ENCODE measurements around the gene CYS1. TPM values are rescaled to one million over a fixed set of nuclear protein-coding genes. Genes with fewer than 3 reads are reported as not detected.
"Not testable (repeated sequence)": the region's sequence is repeated elsewhere in the genome, so short reads cannot be mapped to it uniquely, and the experiment has no call there.

CYS1 gene
- total RNA-seq, 2 donors from 2014 or later: 0.45 TPM; not detected in 1

- H3K4me1 Mint-ChIP-seq (ENCODE audit: low read depth in 2 of 2): peaks cover 35 to 44% of the 10 kb centered on the region in 2 donors
- peak overlapping the region in 1 of 2 donors; percentile 16 for H3K27ac Mint-ChIP-seq
- ATAC-seq (no peak), DNase-seq (ENCODE audit: low spot score) (no peak)
- no peaks in the 10 kb centered on the region for H3K27me3 Mint-ChIP-seq
- no peaks in the 10 kb centered on the region for H3K36me3 Mint-ChIP-seq
- no peak overlapping the region for H3K4me3 Mint-ChIP-seq
- H3K9me3 Mint-ChIP-seq: no peaks in the 10 kb centered on the region
Measured at GRCh38 chr2:10031886-10032745, 48.1 kb downstream of the CYS1 start.

GRCh38 chr2:10030798-10031197 is 49.4 kb downstream of the CYS1 start:
- peak overlapping the region in 1 of 2 donors; percentile 86 for H3K27ac Mint-ChIP-seq
- H3K9me3 Mint-ChIP-seq; H3K36me3 Mint-ChIP-seq; DNase-seq (ENCODE audit: low spot score); H3K4me3 Mint-ChIP-seq; H3K27me3 Mint-ChIP-seq; ATAC-seq: not testable (repeated sequence)
- peaks cover 32 to 37% of the 10 kb centered on the region in 2 donors for H3K4me1 Mint-ChIP-seq (ENCODE audit: low read depth in 2 of 2)

GRCh38 chr2:10030311-10030736 is 49.9 kb downstream of the CYS1 start:
- ATAC-seq: no peak
- Mint-ChIP-seq H3K4me3 (peak overlapping the region; percentile 86), H3K27ac (peak overlapping the region; percentile 86 to 89), H3K4me1 (ENCODE audit: low read depth in 2 of 2) (peaks cover 27 to 32% of the 10 kb centered on the region in 2 donors), H3K9me3 (no peaks in the 10 kb centered on the region), H3K36me3 (no peaks in the 10 kb centered on the region), H3K27me3 (no peaks in the 10 kb centered on the region)
- no peak for DNase-seq (ENCODE audit: low spot score)

- H3K4me1 Mint-ChIP-seq (ENCODE audit: low read depth in 2 of 2): peaks cover 22 to 29% of the 10 kb centered on the region in 2 donors
- no peaks in the 10 kb centered on the region for H3K9me3 Mint-ChIP-seq
- peak overlapping the region; percentile 86 to 89 for H3K27ac Mint-ChIP-seq
- no peaks in the 10 kb centered on the region for H3K27me3 Mint-ChIP-seq
- peak overlapping the region; percentile 86 for H3K4me3 Mint-ChIP-seq
- no peak for DNase-seq (ENCODE audit: low spot score)
- ATAC-seq: no peak
- H3K36me3 Mint-ChIP-seq: no peaks in the 10 kb centered on the region
Measured at GRCh38 chr2:10029875-10030223, 50.4 kb downstream of the CYS1 start.

- DNase-seq (ENCODE audit: low spot score): peak; percentile 82
- Mint-ChIP-seq H3K36me3 (no peaks in the 10 kb centered on the region), H3K27ac (peak overlapping the region; percentile 86 to 89), H3K9me3 (no peaks in the 10 kb centered on the region), H3K4me3 (peak overlapping the region; percentile 86), H3K27me3 (no peaks in the 10 kb centered on the region), H3K4me1 (ENCODE audit: low read depth in 2 of 2) (peaks cover 16 to 25% of the 10 kb centered on the region in 2 donors)
- ATAC-seq: peak; percentile 91 to 95
Measured at GRCh38 chr2:10028988-10029874, 51.0 kb downstream of the CYS1 start.

- Mint-ChIP-seq H3K27ac (peak overlapping the region; percentile 86 to 89), H3K9me3 (no peaks in the 10 kb centered on the region), H3K4me1 (ENCODE audit: low read depth in 2 of 2) (peaks cover 13 to 22% of the 10 kb centered on the region in 2 donors), H3K27me3 (no peaks in the 10 kb centered on the region), H3K4me3 (peak overlapping the region; percentile 86), H3K36me3 (no peaks in the 10 kb centered on the region)
- ATAC-seq (no peak), DNase-seq (ENCODE audit: low spot score) (no peak)
Measured at GRCh38 chr2:10028407-10028987, 51.7 kb downstream of the CYS1 start.

GRCh38 chr2:10027660-10028330 is 52.4 kb downstream of the CYS1 start:
- peaks cover 13 to 22% of the 10 kb centered on the region in 2 donors for H3K4me1 Mint-ChIP-seq (ENCODE audit: low read depth in 2 of 2)
- no peak overlapping the region for H3K27ac Mint-ChIP-seq
- H3K27me3 Mint-ChIP-seq: no peaks in the 10 kb centered on the region
- H3K4me3 Mint-ChIP-seq: no peak overlapping the region
- ATAC-seq (no peak), DNase-seq (ENCODE audit: low spot score) (no peak)
- no peaks in the 10 kb centered on the region for H3K9me3 Mint-ChIP-seq
- no peaks in the 10 kb centered on the region for H3K36me3 Mint-ChIP-seq

- DNase-seq (ENCODE audit: low spot score) (no peak), ATAC-seq (no peak)
- H3K9me3 Mint-ChIP-seq: no peaks in the 10 kb centered on the region
- no peak overlapping the region for H3K27ac Mint-ChIP-seq
- H3K27me3 Mint-ChIP-seq: no peaks in the 10 kb centered on the region
- H3K36me3 Mint-ChIP-seq: no peaks in the 10 kb centered on the region
- no peak overlapping the region for H3K4me3 Mint-ChIP-seq
- peaks cover 13 to 17% of the 10 kb centered on the region in 2 donors for H3K4me1 Mint-ChIP-seq (ENCODE audit: low read depth in 2 of 2)
Measured at GRCh38 chr2:10026940-10027569, 53.2 kb downstream of the CYS1 start.

- H3K4me3 Mint-ChIP-seq: no peak overlapping the region
- H3K36me3 Mint-ChIP-seq: no peaks in the 10 kb centered on the region
- no peaks in the 10 kb centered on the region for H3K4me1 Mint-ChIP-seq (ENCODE audit: low read depth in 2 of 2)
- H3K27me3 Mint-ChIP-seq: peaks cover 0 to 4% of the 10 kb centered on the region in 2 donors
- DNase-seq (ENCODE audit: low spot score): no peak
- ATAC-seq: peak in 1 of 2 donors; percentile 3
- no peaks in the 10 kb centered on the region for H3K9me3 Mint-ChIP-seq
- H3K27ac Mint-ChIP-seq: no peak overlapping the region
Measured at GRCh38 chr2:10022966-10023662, 57.1 kb downstream of the CYS1 start.

GRCh38 chr2:10022445-10022844 is 57.8 kb downstream of the CYS1 start:
- no peak overlapping the region for H3K4me3 Mint-ChIP-seq
- H3K36me3 Mint-ChIP-seq: no peaks in the 10 kb centered on the region
- DNase-seq (ENCODE audit: low spot score) (no peak), ATAC-seq (no peak)
- no peaks in the 10 kb centered on the region for H3K4me1 Mint-ChIP-seq (ENCODE audit: low read depth in 2 of 2)
- H3K9me3 Mint-ChIP-seq: no peaks in the 10 kb centered on the region
- peaks cover 0 to 4% of the 10 kb centered on the region in 2 donors for H3K27me3 Mint-ChIP-seq
- H3K27ac Mint-ChIP-seq: no peak overlapping the region

- H3K27ac Mint-ChIP-seq: no peak overlapping the region
- H3K4me3 Mint-ChIP-seq: no peak overlapping the region
- ATAC-seq (peak in 1 of 2 donors; percentile 13), DNase-seq (ENCODE audit: low spot score) (no peak)
- H3K27me3 Mint-ChIP-seq: peaks cover 0 to 4% of the 10 kb centered on the region in 2 donors
- H3K36me3 Mint-ChIP-seq: no peaks in the 10 kb centered on the region
- no peaks in the 10 kb centered on the region for H3K9me3 Mint-ChIP-seq
- H3K4me1 Mint-ChIP-seq (ENCODE audit: low read depth in 2 of 2): no peaks in the 10 kb centered on the region
Measured at GRCh38 chr2:10022041-10022421, 58.2 kb downstream of the CYS1 start.

GRCh38 chr2:10019602-10020400 is 60.4 kb downstream of the CYS1 start:
- no peaks in the 10 kb centered on the region for H3K4me1 Mint-ChIP-seq (ENCODE audit: low read depth in 2 of 2)
- peaks cover 0 to 4% of the 10 kb centered on the region in 2 donors for H3K27me3 Mint-ChIP-seq
- H3K27ac Mint-ChIP-seq: no peak overlapping the region
- H3K4me3 Mint-ChIP-seq: no peak overlapping the region
- H3K36me3 Mint-ChIP-seq: no peaks in the 10 kb centered on the region
- no peaks in the 10 kb centered on the region for H3K9me3 Mint-ChIP-seq
- ATAC-seq (no peak), DNase-seq (ENCODE audit: low spot score) (no peak)

Measured in natural killer cell treated with Interleukin-12 subunit alpha and Interleukin-12 subunit beta and Interleukin-15 and Interleukin-18, amount 100 ng/mL, for 72 hours (primary cell).